GM10847 (cell line): ENCODE data around the gene PHF2.

Source experiments
- POLR2A ChIP-seq: IDR thresholded peaks from 2 replicates; pipeline ENCODE4 v1.6.1; 2011; ENCODE audit not compliant: insufficient read length; ENCODE audit errors: extremely low read depth

PHF2 gene

GRCh38 chr9:93686127-93686879 lies 109.9 kb downstream of the PHF2 start:
- TF ChIP-seq POLR2A: no peak

- no peak for TF ChIP-seq POLR2A
These were observed 110.5 kb downstream of the PHF2 start for GRCh38 chr9:93686880-93687236.

- no peak for TF ChIP-seq POLR2A
These were observed 114.2 kb downstream of the PHF2 start for GRCh38 chr9:93690618-93691017.

GRCh38 chr9:93693129-93693528 lies 116.7 kb downstream of the PHF2 start:
- no peak for TF ChIP-seq POLR2A

GRCh38 chr9:93697352-93698139 lies 121.2 kb downstream of the PHF2 start:
- no peak for TF ChIP-seq POLR2A

GRCh38 chr9:93698140-93698908 lies 121.9 kb downstream of the PHF2 start:
- TF ChIP-seq POLR2A: no peak

GRCh38 chr9:93699650-93700049 lies 123.3 kb downstream of the PHF2 start:
- TF ChIP-seq POLR2A: no peak

GRCh38 chr9:93701494-93702218 lies 125.3 kb downstream of the PHF2 start:
- no peak for TF ChIP-seq POLR2A

GRCh38 chr9:93702261-93702660 lies 125.9 kb downstream of the PHF2 start:
- TF ChIP-seq POLR2A: no peak

- TF ChIP-seq POLR2A: no peak
These were observed 132.1 kb downstream of the PHF2 start for GRCh38 chr9:93708289-93708986.

GRCh38 chr9:93708987-93709302 lies 132.6 kb downstream of the PHF2 start:
- TF ChIP-seq POLR2A: no peak

- TF ChIP-seq POLR2A: no peak
These were observed 133.4 kb downstream of the PHF2 start for GRCh38 chr9:93709600-93710369.

GRCh38 chr9:93710370-93710723 lies 134.0 kb downstream of the PHF2 start:
- no peak for TF ChIP-seq POLR2A

GRCh38 chr9:93711002-93711401 lies 134.6 kb downstream of the PHF2 start:
- TF ChIP-seq POLR2A: no peak
